Panc1 (cell line): ENCODE results near the gene ATP7B. TPM values are rescaled to one million over a fixed set of nuclear protein-coding genes. Genes with fewer than 3 reads are reported as not detected.

Experiments
- ATAC-seq: fragments of 200-7000 bp; cut with Tn5 transposase; 2 replicates; pipeline ENCODE4 v1.9.1; 2020; ENCODE audit warnings: mild to moderate bottlenecking, moderate library complexity
- BruUV-seq: library from RNA; stranded (reverse); fragments of 400-500 nt; replicated peaks from 2 replicates; lab custom pipeline; 2021; lab: Mats Ljungman, UMichigan
- CTCF ChIA-PET: fragments of 300-600 bp; sonication (Branson Sonifier 250); formaldehyde crosslinking; loops from one replicate; lab custom pipeline; 2022; ENCODE audit warnings: antibody characterized with exemption; lab: Charles Lee
- POLR2A ChIA-PET: fragments of 300-600 bp; sonication (Branson Sonifier 250); formaldehyde crosslinking; loops from one replicate; lab custom pipeline; 2022; ENCODE audit warnings: antibody characterized with exemption; lab: Charles Lee
- DNase-seq: peaks from one replicate; pipeline ENCODE4 v3.0.0-alpha.2; 2010; ENCODE audit warnings: low read depth, low spot score
- H3K27ac ChIP-seq: 2 replicates; pipeline ENCODE4 v1.5.1; 2011; ENCODE audit warnings: mild to moderate bottlenecking, low read length, inconsistent platforms
- H3K27me3 ChIP-seq: fragments of 200-500 bp; sonication (Bioruptor generic); 2 replicates; pipeline ENCODE4 v1.6.0; 2014; ENCODE audit warnings: low read length, inconsistent platforms; ENCODE audit not compliant: control insufficient read depth, insufficient read depth
- H3K36me3 ChIP-seq: fragments of 200-500 bp; sonication (Bioruptor generic); 2 replicates; pipeline ENCODE4 v1.5.1; 2014; ENCODE audit warnings: inconsistent platforms, mild to moderate bottlenecking, low read length, moderate library complexity; ENCODE audit not compliant: control insufficient read depth, insufficient read depth
- H3K4me1 ChIP-seq: 2 replicates; pipeline ENCODE4 v1.5.1; 2011; ENCODE audit warnings: inconsistent platforms, mild to moderate bottlenecking, low read length, moderate library complexity; ENCODE audit not compliant: control insufficient read depth, insufficient read depth
- H3K4me3 ChIP-seq, 2 experiments: 2 replicates each; pipeline ENCODE4 v1.5.1; 2011 to 2012; ENCODE audit warnings: low read depth in 2 of 2, low read length in 2 of 2, mild to moderate bottlenecking in 2 of 2, inconsistent platforms in 1 of 2, moderate library complexity in 1 of 2
- H3K9me3 ChIP-seq: fragments of 200-500 bp; sonication (Bioruptor generic); 2 replicates; pipeline ENCODE4 v1.5.1; 2014; ENCODE audit warnings: low read depth, mild to moderate bottlenecking, inconsistent platforms, low read length, moderate library complexity; ENCODE audit not compliant: control insufficient read depth, insufficient read depth
- CTCF ChIP-seq: fragments of 450-650 bp; IDR thresholded peaks from 2 replicates; pipeline ENCODE4 v1.5.1; 2017; ENCODE audit warnings: mild to moderate bottlenecking
- POLR2AphosphoS5 ChIP-seq: IDR thresholded peaks from 2 replicates; pipeline ENCODE4 v1.6.1; 2012; ENCODE audit warnings: mild to moderate bottlenecking, low read depth, low read length, moderate library complexity
- REST ChIP-seq, 2 experiments: IDR thresholded peaks; 2 replicates each; pipeline ENCODE4 v1.6.1; 2011 to 2012; ENCODE audit warnings: low read depth in 2 of 2, control low read depth in 1 of 2, low read length in 1 of 2, mild to moderate bottlenecking in 1 of 2, moderate library complexity in 1 of 2; ENCODE audit not compliant: insufficient read depth in 1 of 2
- SIN3A ChIP-seq: IDR thresholded peaks from 2 replicates; pipeline ENCODE4 v1.6.1; 2012; ENCODE audit warnings: low read depth, mild to moderate bottlenecking, low read length, moderate library complexity, borderline replicate concordance; ENCODE audit not compliant: insufficient read depth
- TCF7L2 ChIP-seq: IDR thresholded peaks from 2 replicates; pipeline ENCODE4 v1.6.1; 2011; ENCODE audit warnings: mild to moderate bottlenecking, low read depth, low read length, inconsistent platforms
- in situ Hi-C: cut with HindIII; loops from 2 replicates; pipeline ENCODE4 v1.10.0; 2016; ENCODE audit warnings: low sequenced_read_pairs, low pct_unique_long_range_greater_than_20kb
- intact Hi-C: fragments of 100-400 bp; cut with micrococcal nuclease; formaldehyde crosslinking; loops from one replicate; pipeline ENCODE4 v1.10.0; 2022; ENCODE audit not compliant: unreplicated experiment
- total RNA-seq: library from RNA; stranded (reverse); gene quantifications from one replicate; pipeline ENCODE4 v1.2.1, GENCODE V29; 2021; ENCODE audit not compliant: unreplicated experiment

Gene ATP7B
- total RNA-seq, 1 experiment from 2014 or later = 19.6 TPM

GRCh38 chr13:51937320-51938290 is 73.6 kb downstream of the ATP7B start:
- in situ Hi-C loops = no loop called here
- no peaks in the 10 kb centered on the region for H3K36me3 ChIP-seq
- no peaks in the 10 kb centered on the region for H3K9me3 ChIP-seq
- no peaks in the 10 kb centered on the region for H3K4me1 ChIP-seq
- H3K27ac ChIP-seq = no peak overlapping the region
- no peak for ATAC-seq
- intact Hi-C loops = no loop called here
- TF ChIP-seq REST (IDR thresholded peaks at IDR 0.05; ENCODE audit: insufficient read depth in 1 of 2, low read depth in 2 of 2, low read length in 1 of 2) (no peak), TCF7L2 (no peak), POLR2AphosphoS5 (no peak), SIN3A (no peak), CTCF (no peak)
- ChIA-PET POLR2A (no interaction called here), CTCF (no interaction called here)
- H3K27me3 ChIP-seq = no peaks in the 10 kb centered on the region
- BruUV-seq = no TSS peak
- no peak overlapping the region for H3K4me3 ChIP-seq
- no peak for DNase-seq

GRCh38 chr13:51935326-51936171 is 75.7 kb downstream of the ATP7B start:
- BruUV-seq = no TSS peak
- TF ChIP-seq TCF7L2 (no peak), CTCF (peak; percentile 53; the same call in 1 of the 2 replicates)
- no peaks in the 10 kb centered on the region for H3K27me3 ChIP-seq
- no peaks in the 10 kb centered on the region for H3K36me3 ChIP-seq
- H3K27ac ChIP-seq = no peak overlapping the region
- POLR2A ChIA-PET = no interaction called here
- intact Hi-C loops (no loop called here), in situ Hi-C loops (no loop called here)
- H3K4me1 ChIP-seq = no peaks in the 10 kb centered on the region
- ATAC-seq = peak; percentile 74; the same call in 1 of the 2 replicates
- H3K9me3 ChIP-seq = no peaks in the 10 kb centered on the region
- H3K4me3 ChIP-seq = no peak overlapping the region
- CTCF ChIA-PET = interaction anchor here (1.3 kb wide), 1 partner anchor 192 kb away, joined by 5 read pairs; no protein-coding TSS in a partner anchor
- DNase-seq = no peak
